GM23338 (cell line): Measurements from ENCODE around the gene MYCBPAP. TPM values are rescaled to one million over a fixed set of nuclear protein-coding genes. Genes with fewer than 3 reads are reported as not detected.
A peak's percentile ranks its signal among the peaks of the same experiment; 100 is the strongest.

Source experiments
- ATAC-seq: fragments of 200-7000 bp; cut with Tn5 transposase; 3 replicates; pipeline ENCODE4 v1.9.1; 2020
- DNase-seq: peaks from one replicate; pipeline ENCODE4 v3.0.0-alpha.2; 2015; ENCODE audit warnings: low spot score
- H2AFZ ChIP-seq: fragments of 200-600 bp; sonication (generic); 2 replicates; pipeline ENCODE4 v1.8.0; 2016; ENCODE audit warnings: antibody characterized with exemption, mild to moderate bottlenecking, moderate library complexity
- H3F3A ChIP-seq: fragments of 200-600 bp; sonication (generic); replicated peaks from 2 replicates; pipeline ENCODE4 v1.8.0; 2017; ENCODE audit warnings: antibody characterized with exemption, mixed run types, low read depth
- H3K27ac ChIP-seq: fragments of 200-600 bp; sonication (generic); 2 replicates; pipeline ENCODE4 v1.6.1; 2016; ENCODE audit warnings: low read depth
- H3K27me3 ChIP-seq: fragments of 200-600 bp; sonication (generic); 2 replicates; pipeline ENCODE4 v1.8.0; 2016; ENCODE audit warnings: mild to moderate bottlenecking, mixed run types, moderate library complexity; ENCODE audit not compliant: insufficient read depth
- H3K36me3 ChIP-seq: fragments of 200-600 bp; sonication (generic); 2 replicates; pipeline ENCODE4 v1.8.0; 2016; ENCODE audit warnings: mild to moderate bottlenecking; ENCODE audit not compliant: insufficient read depth
- H3K4me1 ChIP-seq: fragments of 200-600 bp; sonication (generic); 2 replicates; pipeline ENCODE4 v1.8.0; 2016; ENCODE audit warnings: mild to moderate bottlenecking, moderate library complexity; ENCODE audit not compliant: insufficient read depth
- H3K4me2 ChIP-seq: fragments of 200-600 bp; sonication (generic); 2 replicates; pipeline ENCODE4 v1.7.1; 2017; ENCODE audit warnings: mixed run types
- H3K4me3 ChIP-seq: fragments of 200-600 bp; sonication (generic); 2 replicates; pipeline ENCODE4 v1.6.1; 2016; ENCODE audit warnings: mixed run types
- H3K79me2 ChIP-seq: fragments of 200-600 bp; sonication (generic); replicated peaks from 2 replicates; pipeline ENCODE4 v1.8.0; 2017; ENCODE audit warnings: mild to moderate bottlenecking; ENCODE audit not compliant: insufficient read depth
- H3K9me2 ChIP-seq: fragments of 200-600 bp; sonication (generic); 2 replicates; pipeline ENCODE4 v1.8.0; 2017; ENCODE audit not compliant: insufficient read depth
- H4K20me1 ChIP-seq: fragments of 200-600 bp; sonication (generic); replicated peaks from 2 replicates; pipeline ENCODE4 v1.8.0; 2017; ENCODE audit warnings: mild to moderate bottlenecking; ENCODE audit not compliant: insufficient read depth
- H3K27ac Mint-ChIP-seq: 2 replicates; pipeline ENCODE4 v1.8.0; 2020; ENCODE audit warnings: inconsistent platforms, mild to moderate bottlenecking, moderate library complexity, mixed read lengths
- H3K27me3 Mint-ChIP-seq: 3 replicates; pipeline ENCODE4 v1.8.0; 2022; ENCODE audit warnings: low read depth, mild to moderate bottlenecking, moderate library complexity, mixed read lengths, inconsistent platforms; ENCODE audit not compliant: insufficient read depth, poor library complexity
- H3K36me3 Mint-ChIP-seq: 3 replicates; pipeline ENCODE4 v1.8.0; 2021; ENCODE audit warnings: low read depth, mild to moderate bottlenecking, inconsistent platforms, moderate library complexity, mixed read lengths
- H3K4me1 Mint-ChIP-seq: 3 replicates; pipeline ENCODE4 v1.8.0; 2020; ENCODE audit warnings: mild to moderate bottlenecking, inconsistent platforms, mixed read lengths
- H3K4me3 Mint-ChIP-seq: 3 replicates; pipeline ENCODE4 v1.8.0; 2021; ENCODE audit warnings: moderate library complexity, mild to moderate bottlenecking, inconsistent platforms, mixed read lengths
- H3K9me3 Mint-ChIP-seq: 3 replicates; pipeline ENCODE4 v1.8.0; 2020; ENCODE audit warnings: moderate library complexity, mild to moderate bottlenecking, inconsistent platforms, mixed read lengths
- CREB1 ChIP-seq: fragments of 250-450 bp; sonication (Bioruptor Pico); IDR thresholded peaks from 2 replicates; pipeline ENCODE4 v1.5.0; 2020; ENCODE audit warnings: low read depth, mild to moderate bottlenecking, moderate library complexity
- ETS1 ChIP-seq: IDR thresholded peaks from 2 replicates; pipeline ENCODE4 v1.6.1; 2016; ENCODE audit warnings: antibody characterized with exemption
- EZH2 ChIP-seq: fragments of 200-600 bp; sonication (generic); IDR thresholded peaks from one replicate; pipeline ENCODE4 v1.8.0; 2017; ENCODE audit warnings: antibody characterized with exemption, mild to moderate bottlenecking, low read depth; ENCODE audit not compliant: unreplicated experiment
- EZH2phosphoT487 ChIP-seq: fragments of 200-600 bp; sonication (generic); IDR thresholded peaks from one replicate; pipeline ENCODE4 v1.8.1; 2018; ENCODE audit warnings: antibody characterized with exemption; ENCODE audit not compliant: unreplicated experiment
- JUNB ChIP-seq: IDR thresholded peaks from one replicate; pipeline ENCODE4 v1.6.1; 2016; ENCODE audit warnings: antibody characterized with exemption; ENCODE audit not compliant: unreplicated experiment
- NANOG ChIP-seq: IDR thresholded peaks from 2 replicates; pipeline ENCODE4 v1.6.1; 2016; ENCODE audit warnings: antibody characterized with exemption, borderline replicate concordance
- POLR2AphosphoS5 ChIP-seq: IDR thresholded peaks from 2 replicates; pipeline ENCODE4 v1.6.1; 2016; ENCODE audit warnings: antibody characterized with exemption, low read depth
- STAT1 ChIP-seq: IDR thresholded peaks from one replicate; pipeline ENCODE4 v1.6.1; 2016; ENCODE audit warnings: antibody characterized with exemption; ENCODE audit not compliant: unreplicated experiment
- ZNF114 ChIP-seq: fragments of 250-450 bp; sonication (Bioruptor Pico); IDR thresholded peaks from 2 replicates; pipeline ENCODE4 v1.5.0; 2020; ENCODE audit warnings: mild to moderate bottlenecking, moderate library complexity
- ZNF331 ChIP-seq: fragments of 250-450 bp; sonication (Bioruptor Pico); IDR thresholded peaks from 2 replicates; pipeline ENCODE4 v1.5.0; 2020; ENCODE audit warnings: low read depth, mild to moderate bottlenecking, moderate library complexity
- polyA plus RNA-seq: library from polyadenylated mRNA; unstranded; fragments of >200 nt; fragmentation: Nextera tagmentation; extraction: Ambion mirVana; gene quantifications from 2 replicates; pipeline ENCODE4 v1.2.1, GENCODE V29; 2016
- total RNA-seq: library from RNA; depleted of rRNA; stranded (reverse); fragments of >200 nt; shearing (Covaris generic); gene quantifications from 2 replicates; pipeline ENCODE4 v1.2.3, GENCODE V29; 2014
- TF ChIP-seq, protein P1 (sequence below): IDR thresholded peaks from one replicate; pipeline ENCODE4 v1.6.1; 2018; ENCODE audit warnings: antibody characterized with exemption; ENCODE audit not compliant: unreplicated experiment
- TF ChIP-seq, protein P2 (sequence below), 2 experiments: fragments of 200-600 bp in 1 of 2; sonication (generic) in 1 of 2; conservative IDR thresholded peaks; 2 replicates each; pipeline versions ENCODE4 v1.5.1 to v1.6.1; 2016 to 2017; ENCODE audit warnings: antibody characterized with exemption in 2 of 2, low read depth in 2 of 2, mild to moderate bottlenecking in 2 of 2, moderate library complexity in 1 of 2
- TF ChIP-seq, protein P3 (sequence below): fragments of 250-450 bp; sonication (Bioruptor Pico); IDR thresholded peaks from 2 replicates; pipeline ENCODE4 v1.5.0; 2020; ENCODE audit warnings: mild to moderate bottlenecking, moderate library complexity

MYCBPAP gene
- total and polyA plus RNA-seq, 2 experiments from 2014 or later = 0.63 to 1.7 TPM

- no peaks in the 10 kb centered on the region for H3F3A ChIP-seq
- H3K4me3 Mint-ChIP-seq = no peak overlapping the region
- no peak overlapping the region for H3K27ac ChIP-seq
- DNase-seq (peak; percentile 60), ATAC-seq (peak; percentile 39)
- TF ChIP-seq ZNF114 = no peak
- TF ChIP-seq POLR2AphosphoS5 = no peak
- TF ChIP-seq EZH2phosphoT487 = no peak
- no peak for TF ChIP-seq ETS1
- TF ChIP-seq, protein P1, sequence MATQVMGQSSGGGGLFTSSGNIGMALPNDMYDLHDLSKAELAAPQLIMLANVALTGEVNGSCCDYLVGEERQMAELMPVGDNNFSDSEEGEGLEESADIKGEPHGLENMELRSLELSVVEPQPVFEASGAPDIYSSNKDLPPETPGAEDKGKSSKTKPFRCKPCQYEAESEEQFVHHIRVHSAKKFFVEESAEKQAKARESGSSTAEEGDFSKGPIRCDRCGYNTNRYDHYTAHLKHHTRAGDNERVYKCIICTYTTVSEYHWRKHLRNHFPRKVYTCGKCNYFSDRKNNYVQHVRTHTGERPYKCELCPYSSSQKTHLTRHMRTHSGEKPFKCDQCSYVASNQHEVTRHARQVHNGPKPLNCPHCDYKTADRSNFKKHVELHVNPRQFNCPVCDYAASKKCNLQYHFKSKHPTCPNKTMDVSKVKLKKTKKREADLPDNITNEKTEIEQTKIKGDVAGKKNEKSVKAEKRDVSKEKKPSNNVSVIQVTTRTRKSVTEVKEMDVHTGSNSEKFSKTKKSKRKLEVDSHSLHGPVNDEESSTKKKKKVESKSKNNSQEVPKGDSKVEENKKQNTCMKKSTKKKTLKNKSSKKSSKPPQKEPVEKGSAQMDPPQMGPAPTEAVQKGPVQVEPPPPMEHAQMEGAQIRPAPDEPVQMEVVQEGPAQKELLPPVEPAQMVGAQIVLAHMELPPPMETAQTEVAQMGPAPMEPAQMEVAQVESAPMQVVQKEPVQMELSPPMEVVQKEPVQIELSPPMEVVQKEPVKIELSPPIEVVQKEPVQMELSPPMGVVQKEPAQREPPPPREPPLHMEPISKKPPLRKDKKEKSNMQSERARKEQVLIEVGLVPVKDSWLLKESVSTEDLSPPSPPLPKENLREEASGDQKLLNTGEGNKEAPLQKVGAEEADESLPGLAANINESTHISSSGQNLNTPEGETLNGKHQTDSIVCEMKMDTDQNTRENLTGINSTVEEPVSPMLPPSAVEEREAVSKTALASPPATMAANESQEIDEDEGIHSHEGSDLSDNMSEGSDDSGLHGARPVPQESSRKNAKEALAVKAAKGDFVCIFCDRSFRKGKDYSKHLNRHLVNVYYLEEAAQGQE = no peak
- TF ChIP-seq EZH2 = no peak
- no peak for TF ChIP-seq ZNF331 (CRISPR knock-in tag)
- TF ChIP-seq JUNB = no peak
- TF ChIP-seq, protein P2, sequence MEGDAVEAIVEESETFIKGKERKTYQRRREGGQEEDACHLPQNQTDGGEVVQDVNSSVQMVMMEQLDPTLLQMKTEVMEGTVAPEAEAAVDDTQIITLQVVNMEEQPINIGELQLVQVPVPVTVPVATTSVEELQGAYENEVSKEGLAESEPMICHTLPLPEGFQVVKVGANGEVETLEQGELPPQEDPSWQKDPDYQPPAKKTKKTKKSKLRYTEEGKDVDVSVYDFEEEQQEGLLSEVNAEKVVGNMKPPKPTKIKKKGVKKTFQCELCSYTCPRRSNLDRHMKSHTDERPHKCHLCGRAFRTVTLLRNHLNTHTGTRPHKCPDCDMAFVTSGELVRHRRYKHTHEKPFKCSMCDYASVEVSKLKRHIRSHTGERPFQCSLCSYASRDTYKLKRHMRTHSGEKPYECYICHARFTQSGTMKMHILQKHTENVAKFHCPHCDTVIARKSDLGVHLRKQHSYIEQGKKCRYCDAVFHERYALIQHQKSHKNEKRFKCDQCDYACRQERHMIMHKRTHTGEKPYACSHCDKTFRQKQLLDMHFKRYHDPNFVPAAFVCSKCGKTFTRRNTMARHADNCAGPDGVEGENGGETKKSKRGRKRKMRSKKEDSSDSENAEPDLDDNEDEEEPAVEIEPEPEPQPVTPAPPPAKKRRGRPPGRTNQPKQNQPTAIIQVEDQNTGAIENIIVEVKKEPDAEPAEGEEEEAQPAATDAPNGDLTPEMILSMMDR (conservative IDR thresholded peaks at IDR 0.05; ENCODE audit: low read depth in 2 of 2) = no peak
- TF ChIP-seq, protein P3, sequence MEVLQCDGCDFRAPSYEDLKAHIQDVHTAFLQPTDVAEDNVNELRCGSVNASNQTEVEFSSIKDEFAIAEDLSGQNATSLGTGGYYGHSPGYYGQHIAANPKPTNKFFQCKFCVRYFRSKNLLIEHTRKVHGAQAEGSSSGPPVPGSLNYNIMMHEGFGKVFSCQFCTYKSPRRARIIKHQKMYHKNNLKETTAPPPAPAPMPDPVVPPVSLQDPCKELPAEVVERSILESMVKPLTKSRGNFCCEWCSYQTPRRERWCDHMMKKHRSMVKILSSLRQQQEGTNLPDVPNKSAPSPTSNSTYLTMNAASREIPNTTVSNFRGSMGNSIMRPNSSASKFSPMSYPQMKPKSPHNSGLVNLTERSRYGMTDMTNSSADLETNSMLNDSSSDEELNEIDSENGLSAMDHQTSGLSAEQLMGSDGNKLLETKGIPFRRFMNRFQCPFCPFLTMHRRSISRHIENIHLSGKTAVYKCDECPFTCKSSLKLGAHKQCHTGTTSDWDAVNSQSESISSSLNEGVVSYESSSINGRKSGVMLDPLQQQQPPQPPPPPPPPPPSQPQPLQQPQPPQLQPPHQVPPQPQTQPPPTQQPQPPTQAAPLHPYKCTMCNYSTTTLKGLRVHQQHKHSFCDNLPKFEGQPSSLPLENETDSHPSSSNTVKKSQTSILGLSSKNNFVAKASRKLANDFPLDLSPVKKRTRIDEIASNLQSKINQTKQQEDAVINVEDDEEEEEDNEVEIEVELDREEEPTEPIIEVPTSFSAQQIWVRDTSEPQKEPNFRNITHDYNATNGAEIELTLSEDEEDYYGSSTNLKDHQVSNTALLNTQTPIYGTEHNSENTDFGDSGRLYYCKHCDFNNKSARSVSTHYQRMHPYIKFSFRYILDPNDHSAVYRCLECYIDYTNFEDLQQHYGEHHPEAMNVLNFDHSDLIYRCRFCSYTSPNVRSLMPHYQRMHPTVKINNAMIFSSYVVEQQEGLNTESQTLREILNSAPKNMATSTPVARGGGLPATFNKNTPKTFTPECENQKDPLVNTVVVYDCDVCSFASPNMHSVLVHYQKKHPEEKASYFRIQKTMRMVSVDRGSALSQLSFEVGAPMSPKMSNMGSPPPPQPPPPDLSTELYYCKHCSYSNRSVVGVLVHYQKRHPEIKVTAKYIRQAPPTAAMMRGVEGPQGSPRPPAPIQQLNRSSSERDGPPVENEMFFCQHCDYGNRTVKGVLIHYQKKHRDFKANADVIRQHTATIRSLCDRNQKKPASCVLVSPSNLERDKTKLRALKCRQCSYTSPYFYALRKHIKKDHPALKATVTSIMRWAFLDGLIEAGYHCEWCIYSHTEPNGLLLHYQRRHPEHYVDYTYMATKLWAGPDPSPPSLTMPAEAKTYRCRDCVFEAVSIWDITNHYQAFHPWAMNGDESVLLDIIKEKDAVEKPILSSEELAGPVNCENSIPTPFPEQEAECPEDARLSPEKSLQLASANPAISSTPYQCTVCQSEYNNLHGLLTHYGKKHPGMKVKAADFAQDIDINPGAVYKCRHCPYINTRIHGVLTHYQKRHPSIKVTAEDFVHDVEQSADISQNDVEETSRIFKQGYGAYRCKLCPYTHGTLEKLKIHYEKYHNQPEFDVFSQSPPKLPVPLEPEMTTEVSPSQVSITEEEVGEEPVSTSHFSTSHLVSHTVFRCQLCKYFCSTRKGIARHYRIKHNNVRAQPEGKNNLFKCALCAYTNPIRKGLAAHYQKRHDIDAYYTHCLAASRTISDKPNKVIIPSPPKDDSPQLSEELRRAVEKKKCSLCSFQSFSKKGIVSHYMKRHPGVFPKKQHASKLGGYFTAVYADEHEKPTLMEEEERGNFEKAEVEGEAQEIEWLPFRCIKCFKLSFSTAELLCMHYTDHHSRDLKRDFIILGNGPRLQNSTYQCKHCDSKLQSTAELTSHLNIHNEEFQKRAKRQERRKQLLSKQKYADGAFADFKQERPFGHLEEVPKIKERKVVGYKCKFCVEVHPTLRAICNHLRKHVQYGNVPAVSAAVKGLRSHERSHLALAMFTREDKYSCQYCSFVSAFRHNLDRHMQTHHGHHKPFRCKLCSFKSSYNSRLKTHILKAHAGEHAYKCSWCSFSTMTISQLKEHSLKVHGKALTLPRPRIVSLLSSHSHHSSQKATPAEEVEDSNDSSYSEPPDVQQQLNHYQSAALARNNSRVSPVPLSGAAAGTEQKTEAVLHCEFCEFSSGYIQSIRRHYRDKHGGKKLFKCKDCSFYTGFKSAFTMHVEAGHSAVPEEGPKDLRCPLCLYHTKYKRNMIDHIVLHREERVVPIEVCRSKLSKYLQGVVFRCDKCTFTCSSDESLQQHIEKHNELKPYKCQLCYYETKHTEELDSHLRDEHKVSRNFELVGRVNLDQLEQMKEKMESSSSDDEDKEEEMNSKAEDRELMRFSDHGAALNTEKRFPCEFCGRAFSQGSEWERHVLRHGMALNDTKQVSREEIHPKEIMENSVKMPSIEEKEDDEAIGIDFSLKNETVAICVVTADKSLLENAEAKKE = no peak
- no peak for TF ChIP-seq CREB1 (CRISPR knock-in tag)
- no peak for TF ChIP-seq NANOG
- TF ChIP-seq STAT1 = no peak
- H2AFZ ChIP-seq = no peak overlapping the region
- peaks cover 16% of the 10 kb centered on the region; the same call in 1 of the 2 replicates for H3K4me1 ChIP-seq
- H3K9me2 ChIP-seq = no peaks in the 10 kb centered on the region
- H3K9me3 Mint-ChIP-seq = no peaks in the 10 kb centered on the region
- peaks cover 17% of the 10 kb centered on the region for H3K27me3 Mint-ChIP-seq
- H3K36me3 Mint-ChIP-seq = peaks cover 8% of the 10 kb centered on the region; the same call in 2 of the 3 replicates
- H3K36me3 ChIP-seq = no peaks in the 10 kb centered on the region
- H4K20me1 ChIP-seq = no peaks in the 10 kb centered on the region
- no peak overlapping the region for H3K27ac Mint-ChIP-seq
- H3K4me1 Mint-ChIP-seq = peaks cover 27% of the 10 kb centered on the region
- H3K4me2 ChIP-seq = no peak overlapping the region
- H3K27me3 ChIP-seq = peaks cover 11% of the 10 kb centered on the region
- H3K4me3 ChIP-seq = no peak overlapping the region
- no peaks in the 10 kb centered on the region for H3K79me2 ChIP-seq
These were observed 31.7 kb downstream of the MYCBPAP start for GRCh38 chr17:50539762-50540559.
